ENCODE measurements around the gene ISCU. TPM values are rescaled to one million over a fixed set of nuclear protein-coding genes. Genes with fewer than 3 reads are reported as not detected.

ISCU gene
- total and polyA plus RNA-seq, 2 of the 8 experiments (the other 6 are each of a cell fraction or from before 2014, with no cell fraction given), result 72.1 to 78.1 TPM

DNA sequence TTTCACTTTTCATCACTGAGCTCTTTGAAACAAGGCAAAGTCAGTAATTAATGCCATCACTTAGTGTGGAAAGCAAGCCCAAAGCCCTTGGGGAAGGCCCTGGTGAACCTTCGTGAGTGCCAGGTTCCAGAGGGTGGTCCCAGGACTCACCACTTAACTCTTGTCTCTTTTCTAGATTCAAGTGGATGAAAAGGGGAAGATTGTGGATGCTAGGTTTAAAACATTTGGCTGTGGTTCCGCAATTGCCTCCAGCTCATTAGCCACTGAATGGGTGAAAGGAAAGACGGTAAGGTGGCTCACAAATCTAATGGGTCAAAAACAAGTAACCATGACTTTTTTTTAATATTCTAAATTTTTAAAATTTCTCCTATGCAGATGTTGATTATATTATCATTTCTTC, 2.8 kb downstream of the ISCU start:
- H3K79me1 ChIP-seq (ENCODE audit: low read depth, low read length), result no peaks in the 10 kb centered on the region
- ChIA-PET POLR2A (ENCODE audit: partially characterized antibody) (no interaction called here), CTCF (ENCODE audit: partially characterized antibody) (interaction anchor here (1.0 to 24.3 kb wide), 10 partner anchors 8 to 238 kb away, joined by 3 to 523 read pairs (median 4); partner anchors contain the start of gene TMEM119)
- H2BK5ac ChIP-seq (ENCODE audit: low read depth, low read length), result no peak overlapping the region
- H4K91ac ChIP-seq (replicated peaks; ENCODE audit: insufficient read length, low read length), result no peak overlapping the region
- no peak overlapping the region for H2BK12ac ChIP-seq (ENCODE audit: low read depth, low read length)
- H3K79me2 ChIP-seq (ENCODE audit: control insufficient read depth in 1 of 2, insufficient read depth in 2 of 2, low read length in 2 of 2), result peaks cover 8 to 22% of the 10 kb centered on the region in 2 experiments
- 89% methylated on average over 3 of the region's 3 CpGs; no CpG with 5 or more reads in 1 of the 2 experiments for WGBS, 2 experiments (ENCODE audit: extremely low coverage in 1 of 2, insufficient coverage in 1 of 2, insufficient read length in 1 of 2, insufficient replicate concordance in 2 of 2, low coverage in 1 of 2, low lambda C conversion rate in 2 of 2, missing lambda C conversion rate in 1 of 2)
- H3K18ac ChIP-seq (ENCODE audit: extremely low read depth, low read length), result no peak overlapping the region
- H2AFZ ChIP-seq (ENCODE audit: low read length), result no peak overlapping the region
- H3K14ac ChIP-seq (ENCODE audit: insufficient read length), result no peak overlapping the region
- no peak overlapping the region for H2AK5ac ChIP-seq (ENCODE audit: low read depth, low read length)
- H3K56ac ChIP-seq (replicated peaks; ENCODE audit: insufficient read length, low read depth, low read length), result no peak overlapping the region
- DNase-seq (ENCODE audit: low read depth in 1 of 2, low spot score in 2 of 2), result no peak
- H4K8ac ChIP-seq (ENCODE audit: extremely low read depth, insufficient read depth, low read length), result no peak overlapping the region
- H4K20me1 ChIP-seq (replicated peaks in 1 of 2; ENCODE audit: control insufficient read depth in 1 of 2, insufficient read depth in 2 of 2, low read length in 2 of 2), result peaks cover 0 to 4% of the 10 kb centered on the region in 2 experiments
- FAIRE-seq, result no peak
- no peak overlapping the region for H2BK20ac ChIP-seq (ENCODE audit: low read length)
- H3K27ac ChIP-seq (ENCODE audit: low read depth, low read length), result no peak overlapping the region
- H3K23ac ChIP-seq (ENCODE audit: insufficient read length), result no peak overlapping the region
- peaks cover 16% of the 10 kb centered on the region for H3K23me2 ChIP-seq (ENCODE audit: low read depth, low read length)
- H2BK120ac ChIP-seq (replicated peaks; ENCODE audit: low read depth, low read length), result no peak overlapping the region
- H3K4ac ChIP-seq (replicated peaks; ENCODE audit: insufficient read length, low read depth, low read length), result no peak overlapping the region
- no peak overlapping the region for H3K4me3 ChIP-seq (ENCODE audit: extremely low read depth in 1 of 4, insufficient read depth in 2 of 4, low read depth in 3 of 4, low read length in 4 of 4)
- no peaks in the 10 kb centered on the region for H3K27me3 ChIP-seq (replicated peaks in 1 of 4; ENCODE audit: control insufficient read depth in 3 of 4, extremely low read depth in 1 of 4, insufficient read depth in 3 of 4, low read length in 3 of 4)
- no peak overlapping the region for H2BK15ac ChIP-seq (ENCODE audit: low read length)
- H3K9me3 ChIP-seq (ENCODE audit: insufficient read depth in 2 of 2, low read depth in 1 of 2, low read length in 1 of 2), result no peaks in the 10 kb centered on the region
- H3K9ac ChIP-seq (replicated peaks in 1 of 4; ENCODE audit: extremely low read depth in 1 of 4, low read depth in 3 of 4, low read length in 3 of 4), result no peak overlapping the region; a peak in 1 of 7 replicates
- H4K5ac ChIP-seq (ENCODE audit: insufficient read length, low read depth, low read length), result no peak overlapping the region
- no peaks in the 10 kb centered on the region for H3K4me1 ChIP-seq (replicated peaks in 1 of 4; ENCODE audit: control insufficient read depth in 3 of 4, insufficient read depth in 4 of 4, low read length in 3 of 4)
- H3K36me3 ChIP-seq (ENCODE audit: control insufficient read depth in 2 of 4, insufficient read depth in 4 of 4, low read length in 3 of 4), result peaks cover 24 to 55% (median 47%) of the 10 kb centered on the region in 4 experiments
- no peak overlapping the region for H3K4me2 ChIP-seq (ENCODE audit: insufficient read depth in 1 of 2, low read depth in 2 of 2, low read length in 2 of 2)
- TF ChIP-seq, protein P1, sequence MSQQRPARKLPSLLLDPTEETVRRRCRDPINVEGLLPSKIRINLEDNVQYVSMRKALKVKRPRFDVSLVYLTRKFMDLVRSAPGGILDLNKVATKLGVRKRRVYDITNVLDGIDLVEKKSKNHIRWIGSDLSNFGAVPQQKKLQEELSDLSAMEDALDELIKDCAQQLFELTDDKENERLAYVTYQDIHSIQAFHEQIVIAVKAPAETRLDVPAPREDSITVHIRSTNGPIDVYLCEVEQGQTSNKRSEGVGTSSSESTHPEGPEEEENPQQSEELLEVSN (IDR thresholded peaks at IDR 0.05), result no peak
- no peak for TF ChIP-seq KDM4A (IDR thresholded peaks at IDR 0.05; ENCODE audit: low read depth, low read length, severe bottlenecking)
- no peak for TF ChIP-seq NRF1 (IDR thresholded peaks at IDR 0.05; ENCODE audit: low read depth, low read length)
- no peak for TF ChIP-seq JUND (IDR thresholded peaks at IDR 0.05; ENCODE audit: low read length)
- TF ChIP-seq MAFK (IDR thresholded peaks at IDR 0.05; ENCODE audit: low read depth, low read length), result no peak
- no peak for TF ChIP-seq EP300 (IDR thresholded peaks at IDR 0.05; ENCODE audit: borderline replicate concordance in 1 of 2, low read depth in 2 of 2, low read length in 2 of 2)
- TF ChIP-seq CBX8 (IDR thresholded peaks at IDR 0.05; ENCODE audit: borderline replicate concordance, low read depth, low read length), result no peak
- TF ChIP-seq MAX (IDR thresholded peaks at IDR 0.05), result no peak
- no peak for TF ChIP-seq TBP (IDR thresholded peaks at IDR 0.05; ENCODE audit: low read depth, low read length)
- TF ChIP-seq SAP30 (IDR thresholded peaks at IDR 0.05; ENCODE audit: insufficient read depth, insufficient replicate concordance, low read length), result no peak
- TF ChIP-seq CBX5 (IDR thresholded peaks at IDR 0.05; ENCODE audit: low read depth, low read length), result no peak
- no peak for TF ChIP-seq RFX5 (IDR thresholded peaks at IDR 0.05; ENCODE audit: borderline replicate concordance, low read depth, low read length)
- no peak for TF ChIP-seq PHF8 (conservative IDR thresholded peaks at IDR 0.05; ENCODE audit: low read depth, low read length)

All from H1 (cell line).